Ovary (tissue), 3 donors: Measurements from ENCODE around the gene CHRM5.

ENCODE experiments used
- CTCF ChIP-seq, 3 donors: fragments of 450-650 bp in 2 of 3; fragments of 200-600 bp in 1 of 3; IDR thresholded peaks; one replicate each; pipeline versions ENCODE4 v1.5.1 to v1.8.0; 2016 to 2022; ENCODE audit warnings: antibody characterized with exemption in 3 of 3, mild to moderate bottlenecking in 1 of 3
- POLR2A ChIP-seq: fragments of 450-650 bp; IDR thresholded peaks from one replicate; pipeline ENCODE4 v1.6.1; 2017; ENCODE audit warnings: antibody characterized with exemption, mild to moderate bottlenecking, moderate library complexity
- donor health status: DM: no; HTN: no; CAD: no.

DNA sequence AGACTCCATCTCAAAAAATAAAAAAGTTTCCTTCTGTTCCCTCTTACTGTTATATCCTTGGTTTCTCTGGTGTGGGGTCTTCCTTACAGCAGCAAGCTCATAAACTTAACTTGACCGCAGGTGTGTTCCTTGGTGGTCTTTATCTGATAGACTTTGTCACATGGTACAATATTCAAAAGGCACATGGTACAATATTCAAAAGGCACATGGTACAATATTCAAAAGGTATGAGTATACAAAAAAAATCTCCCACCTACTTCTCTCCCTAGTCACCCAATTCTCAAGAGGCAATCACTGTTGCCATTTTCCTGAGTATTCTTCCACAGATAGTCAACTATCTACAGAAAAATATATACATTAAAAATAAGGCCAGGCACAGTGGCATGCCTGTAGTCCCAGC is 138.1 kb downstream of the CHRM5 start:
- TF ChIP-seq POLR2A, result no peak
- no peak for TF ChIP-seq CTCF (IDR thresholded peaks at IDR 0.05)
